Activated CD4-positive, alpha-beta T cell treated with anti-CD3 and anti-CD28 coated beads, Interleukin-2, amount 50 U/mL, for 48 hours (primary cell): Measurements from ENCODE around the gene LYZL2.
"Not testable (repeated sequence)": the region's sequence is repeated elsewhere in the genome, so short reads cannot be mapped to it uniquely, and the experiment has no call there.

ENCODE experiments used
- DNase-seq, 2 experiments: peaks; one replicate each; pipeline ENCODE4 v3.0.0-alpha.2; 2020

The LYZL2 gene

GRCh38 chr10:30629653-30630052 lies at the start of gene LYZL2:
TSS of gene LYZL2 (minus strand) at chr10:30629753. CDS start at chr10:30626915, 2,838 bp downstream.
- no peak for DNase-seq

GRCh38 chr10:30677616-30678015 lies 48.1 kb upstream of the LYZL2 start:
- peak in 1 of 2 experiments; percentile 56 for DNase-seq

DNA sequence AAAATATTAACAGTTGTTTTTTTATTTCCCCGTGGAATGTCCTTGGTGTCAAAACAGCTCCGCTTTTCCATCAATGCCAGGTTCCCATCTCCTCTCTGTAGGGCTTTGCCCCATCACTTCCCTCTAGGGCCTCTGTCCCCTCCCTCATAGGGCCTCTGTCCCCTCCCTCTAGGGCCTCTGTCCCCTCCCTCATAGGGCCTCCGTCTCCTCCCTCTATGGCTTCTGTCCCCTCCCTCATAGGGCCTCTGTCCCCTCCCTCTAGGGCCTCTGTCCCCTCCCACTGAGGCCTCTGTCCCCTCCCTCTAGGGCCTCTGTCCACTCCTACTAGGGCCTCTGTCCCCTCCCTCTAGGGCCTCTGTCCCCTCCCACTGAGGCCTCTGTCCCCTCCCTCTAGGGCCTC lies 47.6 kb upstream of the LYZL2 start:
- DNase-seq, result not testable (repeated sequence)

GRCh38 chr10:30675791-30676718 lies 46.5 kb upstream of the LYZL2 start:
- no peak for DNase-seq

DNA sequence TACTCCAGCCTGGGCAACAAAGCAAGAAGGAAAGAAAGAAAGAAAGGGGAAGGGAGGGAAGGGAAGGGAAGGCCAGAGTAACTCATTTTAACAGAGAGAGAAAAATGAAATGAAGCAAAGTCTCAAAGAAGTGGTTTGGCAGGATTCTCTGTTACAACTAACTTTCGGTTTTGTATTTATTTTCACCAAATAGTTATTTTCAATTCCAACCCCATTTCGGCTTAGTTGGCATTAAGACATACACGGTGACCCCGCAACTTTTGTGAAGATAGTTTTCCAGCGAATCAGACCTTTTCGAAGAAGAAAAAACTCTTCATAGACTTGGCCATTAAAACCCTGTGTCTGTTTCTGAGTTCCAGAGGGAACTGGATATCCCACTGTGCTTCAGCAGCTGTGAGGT lies 45.2 kb upstream of the LYZL2 start:
- DNase-seq, result no peak

DNA sequence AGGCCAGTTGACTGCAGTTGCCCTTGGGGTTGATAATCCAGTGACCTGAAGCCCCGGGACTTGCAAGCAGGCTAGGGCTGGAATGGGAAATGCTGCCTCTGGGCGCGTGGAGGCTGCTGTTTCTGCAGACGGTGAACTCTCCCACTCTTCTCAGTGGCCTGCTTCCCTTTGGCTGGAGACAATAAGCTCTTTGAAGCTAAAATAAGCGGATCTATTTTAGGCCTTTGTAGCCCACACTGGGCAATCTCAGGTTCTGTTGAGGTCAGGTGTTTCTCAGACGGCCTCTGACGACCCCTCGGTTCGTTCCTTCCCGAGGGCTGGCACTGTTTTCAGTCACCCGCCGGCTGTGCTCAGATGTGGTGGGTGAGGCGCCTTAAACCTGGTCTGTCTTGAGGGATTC lies 43.7 kb upstream of the LYZL2 start:
- not testable (repeated sequence) for DNase-seq

- not testable (repeated sequence) for DNase-seq
These were observed 42.8 kb upstream of the LYZL2 start for GRCh38 chr10:30672338-30672737.

DNA sequence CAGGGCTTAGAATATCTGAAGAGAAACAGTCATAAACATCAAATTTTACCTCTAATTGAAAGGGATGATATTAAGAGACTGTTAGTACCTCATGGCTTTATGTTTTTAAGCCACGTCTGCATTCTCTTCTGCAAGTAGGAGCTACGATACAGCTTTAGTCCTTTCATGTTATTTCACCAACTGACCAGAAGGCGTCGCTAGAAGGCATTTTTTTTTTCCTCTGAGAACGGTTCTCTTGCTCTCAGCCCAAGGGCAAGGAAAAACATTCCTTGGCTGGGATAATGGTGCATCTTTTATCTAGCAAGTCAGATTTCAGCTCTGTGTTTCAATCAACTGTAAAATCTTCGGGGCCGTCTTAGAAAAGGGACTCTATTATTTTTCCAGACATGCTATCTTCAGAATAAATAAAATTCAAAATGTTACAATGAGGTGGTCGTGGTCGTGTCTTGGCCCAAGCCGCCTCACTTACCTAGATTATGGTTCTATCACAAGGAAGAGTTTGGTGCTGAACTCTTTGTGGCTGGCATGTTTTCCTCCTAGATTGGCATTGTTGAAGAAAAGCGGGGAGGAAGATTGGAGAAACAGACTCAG lies 41.6 kb upstream of the LYZL2 start:
- no peak for DNase-seq

DNA sequence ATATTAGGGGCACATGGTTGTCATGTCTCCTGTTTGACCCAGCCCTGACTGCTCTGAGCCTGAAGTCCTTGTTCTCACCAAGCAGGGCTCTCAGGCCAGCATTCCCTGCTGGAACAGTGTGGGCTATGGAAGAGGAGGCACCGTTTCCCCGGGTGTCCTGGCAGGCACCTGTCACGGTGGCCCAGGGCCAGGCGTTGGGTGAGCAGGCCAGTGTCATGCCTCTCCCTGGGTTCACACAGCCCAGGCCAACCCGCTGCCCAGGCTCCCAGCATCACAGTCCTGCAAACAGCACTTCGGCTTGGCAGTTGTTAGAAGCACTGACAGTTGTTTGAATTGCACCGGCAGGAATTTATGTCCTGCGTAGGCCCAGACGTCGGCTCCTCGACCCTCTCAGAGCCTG lies 38.4 kb upstream of the LYZL2 start:
- DNase-seq, result not testable (repeated sequence)

- DNase-seq, result not testable (repeated sequence)
These were observed 33.9 kb upstream of the LYZL2 start for GRCh38 chr10:30663403-30663802.

- DNase-seq, result no peak
These were observed 33.3 kb upstream of the LYZL2 start for GRCh38 chr10:30662814-30663213.

GRCh38 chr10:30660314-30660713 lies 30.8 kb upstream of the LYZL2 start:
- DNase-seq, result not testable (repeated sequence)

DNA sequence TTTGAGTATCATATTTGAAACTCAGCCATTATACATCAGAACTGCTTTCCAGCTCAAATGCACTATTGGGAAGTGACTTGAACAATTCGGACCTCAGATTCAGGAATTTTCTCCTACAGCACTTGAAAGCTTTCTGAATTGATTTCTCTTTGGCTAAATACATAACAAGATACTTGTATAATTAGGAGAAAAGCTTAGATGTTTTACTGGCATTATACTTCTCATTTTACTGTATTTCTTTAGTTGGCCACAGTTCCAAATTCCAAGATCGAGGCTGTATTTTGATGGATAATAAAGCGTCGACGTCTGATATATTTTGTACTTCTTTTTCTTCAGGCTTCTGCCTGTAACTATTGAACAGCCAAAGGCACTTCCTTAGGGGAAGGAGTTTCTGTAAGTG lies 26.7 kb upstream of the LYZL2 start:
- DNase-seq, result no peak

DNA sequence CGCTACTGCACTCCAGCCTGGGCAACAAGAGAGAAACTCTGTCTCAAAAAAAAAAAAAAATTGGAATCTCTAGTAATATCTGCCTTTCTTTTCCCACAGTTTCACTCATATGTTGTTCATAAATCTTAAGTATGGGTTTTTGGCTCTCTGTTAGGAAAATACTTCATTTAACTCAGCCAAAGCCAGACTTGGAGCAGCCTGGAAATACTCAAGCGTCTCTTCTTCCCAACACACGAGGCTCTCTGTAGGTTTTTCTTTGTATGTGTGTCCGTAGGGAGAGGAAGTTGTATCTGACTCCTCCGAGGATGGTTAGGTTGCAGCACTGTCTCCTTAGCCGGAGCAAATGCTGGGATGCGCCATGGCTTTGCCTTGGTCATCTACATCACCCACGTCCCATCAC lies 25.4 kb upstream of the LYZL2 start:
- DNase-seq, result not testable (repeated sequence)

DNA sequence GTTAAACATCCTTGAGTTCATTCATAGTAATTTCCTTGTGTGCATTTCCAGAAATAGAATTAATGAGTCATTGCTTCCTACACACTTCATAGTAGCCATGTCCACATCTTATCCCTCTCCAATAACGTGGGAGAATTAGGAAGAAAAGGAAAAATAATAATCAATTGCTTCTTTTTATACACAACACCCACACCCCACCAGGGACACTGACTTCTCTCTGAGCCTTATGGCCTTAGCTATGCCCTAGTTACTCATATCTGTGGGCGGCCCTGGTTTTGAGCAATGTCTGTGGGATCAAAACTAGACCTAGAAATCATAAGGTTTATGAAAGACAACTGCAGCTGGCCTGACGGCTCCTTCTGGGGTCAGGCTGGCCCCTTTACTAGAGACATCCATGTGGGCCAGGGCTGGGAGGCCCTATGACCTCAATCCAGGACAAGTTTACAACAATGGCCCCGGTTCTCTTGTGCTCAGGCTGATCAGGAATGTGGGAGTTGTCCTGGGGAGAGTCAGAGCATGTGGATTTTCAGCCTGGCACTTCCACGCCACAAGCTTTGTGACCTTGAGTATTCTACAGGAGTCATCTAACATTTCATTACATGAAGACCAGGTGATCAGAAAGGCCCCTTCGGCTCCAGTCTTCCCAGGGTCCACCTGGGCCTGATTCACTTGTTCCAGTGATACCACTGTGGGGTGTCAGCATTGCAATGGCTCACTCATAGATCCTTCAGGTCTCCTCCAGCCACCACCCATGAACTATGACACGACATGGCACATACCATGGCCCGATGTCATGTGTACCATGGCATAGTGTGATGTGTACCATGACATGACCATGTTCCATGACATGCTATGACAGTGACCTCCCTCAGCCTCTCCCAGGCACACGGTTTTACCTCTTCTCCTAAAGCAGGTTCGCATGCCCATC lies 22.2 kb upstream of the LYZL2 start:
- not testable (repeated sequence) for DNase-seq

GRCh38 chr10:30647089-30647488 lies 17.5 kb upstream of the LYZL2 start:
- no peak for DNase-seq

GRCh38 chr10:30645340-30645827 lies 15.8 kb upstream of the LYZL2 start:
- DNase-seq, result no peak

DNA sequence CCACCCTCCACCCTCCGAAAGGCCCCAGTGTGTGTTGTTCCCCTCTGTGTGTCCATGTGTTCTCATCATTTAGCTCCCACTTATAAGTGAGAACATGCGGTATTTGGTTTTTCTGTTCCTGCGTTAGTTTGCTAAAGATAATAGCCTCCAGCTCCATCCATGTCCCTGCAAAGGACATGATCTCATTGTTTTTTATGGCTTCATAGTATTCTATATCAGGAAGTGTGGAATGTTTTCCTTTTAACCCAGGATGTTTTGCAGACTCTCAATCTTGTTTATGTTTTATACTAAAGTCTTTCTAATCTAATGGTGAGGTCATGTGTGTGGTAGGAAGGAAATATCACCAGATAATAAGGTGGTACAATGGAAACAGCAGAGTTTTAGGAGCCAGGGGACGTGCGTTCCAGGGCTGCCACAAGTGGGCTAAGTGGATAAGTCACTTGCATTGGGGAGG lies 14.9 kb upstream of the LYZL2 start:
- DNase-seq, result not testable (repeated sequence)

GRCh38 chr10:30643557-30644199 lies 14.1 kb upstream of the LYZL2 start:
- not testable (repeated sequence) for DNase-seq

DNA sequence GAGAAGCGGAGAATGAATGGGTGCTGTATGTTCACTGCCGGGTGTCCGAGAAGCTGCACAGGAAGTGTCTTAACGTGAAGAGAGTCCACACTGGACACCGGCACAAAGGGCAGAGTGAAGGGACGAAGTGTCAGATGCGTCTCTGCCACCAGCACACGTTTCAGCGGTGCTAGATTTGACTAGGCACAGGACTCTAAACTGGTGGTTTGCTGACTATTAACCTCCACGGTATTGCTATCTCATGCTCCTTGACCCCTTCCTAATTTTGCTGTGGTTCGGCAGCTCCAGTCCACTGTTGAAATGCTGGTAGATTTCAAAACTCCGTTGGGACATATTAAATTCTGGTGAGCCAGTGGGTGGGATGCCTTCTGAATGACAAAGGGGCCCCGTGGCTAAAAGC lies 13.3 kb upstream of the LYZL2 start:
- DNase-seq, result not testable (repeated sequence)

- DNase-seq, result no peak
These were observed 10.6 kb upstream of the LYZL2 start for GRCh38 chr10:30639946-30640786.
